GM21723 (cell line): ENCODE data around the gene LIPT1.
"Not testable (repeated sequence)": the region's sequence is repeated elsewhere in the genome, so short reads cannot be mapped to it uniquely, and the experiment has no call there.

Experiments used
- ATAC-seq: cut with Tn5 transposase; IDR thresholded peaks from one replicate; pipeline ENCODE4 v1.9.1; 2021; ENCODE audit warnings: mild to moderate bottlenecking, moderate library complexity; ENCODE audit not compliant: unreplicated experiment

LIPT1 gene

GRCh38 chr2:99171377-99172140, 16.8 kb downstream of the LIPT1 start:
- no peak for ATAC-seq

GRCh38 chr2:99180755-99181623, 26.2 kb downstream of the LIPT1 start, which contains the start of the genes MITD1 and MRPL30:
Gene MITD1, minus strand, starts transcription at chr2:99181058. Its CDS starts 77 bp downstream, at chr2:99180981.
Gene MRPL30, plus strand, starts transcription at chr2:99181184. Its CDS starts 5,020 bp downstream, at chr2:99186204.
- ATAC-seq: peak; percentile 91

GRCh38 chr2:99181624-99182000, 26.8 kb downstream of the LIPT1 start:
- ATAC-seq: no peak

- no peak for ATAC-seq
Observed at GRCh38 chr2:99183025-99183424, 28.3 kb downstream of the LIPT1 start.

GRCh38 chr2:99184811-99185210, 30.0 kb downstream of the LIPT1 start:
- ATAC-seq: no peak

GRCh38 chr2:99187011-99187410, 32.2 kb downstream of the LIPT1 start:
- ATAC-seq: no peak

GRCh38 chr2:99188357-99188756, 33.6 kb downstream of the LIPT1 start:
- no peak for ATAC-seq

- ATAC-seq: no peak
Observed at GRCh38 chr2:99190548-99190947, 35.8 kb downstream of the LIPT1 start.

- not testable (repeated sequence) for ATAC-seq
Observed at GRCh38 chr2:99192364-99192763, 37.6 kb downstream of the LIPT1 start.

GRCh38 chr2:99198103-99198841, 43.5 kb downstream of the LIPT1 start:
- ATAC-seq: no peak

- no peak for ATAC-seq
Observed at GRCh38 chr2:99200076-99200800, 45.5 kb downstream of the LIPT1 start.

- no peak for ATAC-seq
Observed at GRCh38 chr2:99201959-99202678, 47.4 kb downstream of the LIPT1 start.

- ATAC-seq: no peak
Observed at GRCh38 chr2:99205491-99205890, 50.7 kb downstream of the LIPT1 start.
